Measurements from ENCODE around the gene MATN4.

The MATN4 gene

GRCh38 chr20:45290677-45291355 lies 17.3 kb downstream of the MATN4 start:
- peak; percentile 70 for DNase-seq (ENCODE audit: low spot score)

GRCh38 chr20:45289942-45290676 lies 18.0 kb downstream of the MATN4 start:
- no peak for DNase-seq (ENCODE audit: low spot score)

GRCh38 chr20:45288860-45289259 lies 19.2 kb downstream of the MATN4 start:
- DNase-seq (ENCODE audit: low spot score): no peak

GRCh38 chr20:45288376-45288775 lies 19.7 kb downstream of the MATN4 start:
- DNase-seq (ENCODE audit: low spot score): no peak

DNA sequence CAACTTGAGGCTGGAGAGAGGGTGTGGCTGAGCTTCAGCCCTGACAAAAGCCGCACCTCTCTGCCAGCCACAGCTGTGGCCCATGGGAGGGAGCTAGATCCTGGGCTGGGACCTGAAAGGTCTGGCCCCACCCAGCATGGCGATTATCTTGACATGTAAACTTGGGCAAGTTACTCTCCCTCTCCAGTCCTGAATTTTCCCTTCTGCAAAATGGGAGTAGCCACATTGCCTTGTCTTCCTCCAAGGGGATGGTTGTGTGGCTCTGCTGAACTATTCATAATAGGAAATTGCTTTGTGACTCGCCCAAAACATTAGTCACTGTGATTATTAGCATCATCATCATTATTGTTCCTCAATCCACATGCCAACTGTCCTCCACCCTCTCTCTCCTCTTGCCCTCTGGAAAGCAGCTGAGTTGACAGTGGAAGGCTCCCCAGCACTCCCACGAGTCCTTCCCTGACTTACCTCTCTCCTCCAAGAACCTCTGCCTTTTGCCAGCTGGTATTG lies 24.5 kb downstream of the MATN4 start:
- peak; percentile 17 for DNase-seq (ENCODE audit: low spot score)

DNA sequence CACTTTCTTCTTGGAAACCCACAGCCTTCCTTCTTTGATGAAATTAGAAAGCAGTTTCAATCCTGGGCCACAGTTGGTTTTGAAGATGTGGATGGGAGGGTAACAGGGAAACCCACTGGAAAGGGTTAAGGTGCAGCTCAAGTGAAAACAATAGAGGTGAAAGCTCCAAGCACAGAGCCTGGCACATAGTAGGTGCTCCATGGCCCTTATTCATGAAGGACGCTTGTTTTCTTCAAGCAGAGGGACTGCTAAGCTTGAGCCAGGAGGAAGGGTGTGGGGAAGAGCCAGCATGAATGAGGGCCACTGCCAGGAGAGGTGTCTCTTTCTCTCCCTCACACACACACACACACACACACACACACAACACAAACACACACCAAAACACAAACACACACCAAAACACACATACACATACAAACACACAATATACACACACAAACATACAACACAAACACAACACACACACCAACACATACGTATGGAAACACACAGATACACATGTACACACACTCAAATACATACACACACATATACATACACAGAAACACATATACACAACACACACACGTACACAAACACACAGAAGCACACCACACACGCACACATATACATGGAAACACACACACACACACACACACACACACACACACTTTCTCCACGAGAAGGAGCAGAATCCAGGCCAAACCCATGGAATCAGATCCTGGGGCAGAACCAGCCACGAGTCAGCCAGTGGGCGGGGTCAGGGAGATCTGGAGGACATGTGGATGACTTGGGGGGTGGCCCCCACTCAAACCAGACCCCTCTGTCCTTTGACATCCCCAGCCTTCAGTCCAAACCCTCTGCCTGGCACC lies 25.2 kb downstream of the MATN4 start:
- DNase-seq (ENCODE audit: low spot score): no peak

DNA sequence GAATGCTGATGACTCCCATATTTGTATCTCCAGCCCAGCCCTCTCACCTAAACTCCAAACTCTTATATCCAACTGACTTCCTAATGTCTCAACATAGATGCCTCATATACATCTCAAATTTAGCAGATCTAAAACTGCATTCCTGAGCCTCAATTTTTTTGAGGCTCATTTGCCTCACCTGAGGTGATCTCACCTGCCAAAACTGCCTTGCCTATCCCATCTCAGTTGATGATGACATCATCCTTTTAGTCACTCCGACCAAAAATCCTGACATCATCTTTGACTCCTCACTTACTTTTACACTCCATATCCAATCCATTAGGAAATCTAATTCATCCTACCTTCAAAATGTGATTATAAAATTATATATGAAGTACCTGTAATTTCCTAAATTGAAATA lies 28.1 kb downstream of the MATN4 start:
- DNase-seq (ENCODE audit: low spot score): no peak

DNA sequence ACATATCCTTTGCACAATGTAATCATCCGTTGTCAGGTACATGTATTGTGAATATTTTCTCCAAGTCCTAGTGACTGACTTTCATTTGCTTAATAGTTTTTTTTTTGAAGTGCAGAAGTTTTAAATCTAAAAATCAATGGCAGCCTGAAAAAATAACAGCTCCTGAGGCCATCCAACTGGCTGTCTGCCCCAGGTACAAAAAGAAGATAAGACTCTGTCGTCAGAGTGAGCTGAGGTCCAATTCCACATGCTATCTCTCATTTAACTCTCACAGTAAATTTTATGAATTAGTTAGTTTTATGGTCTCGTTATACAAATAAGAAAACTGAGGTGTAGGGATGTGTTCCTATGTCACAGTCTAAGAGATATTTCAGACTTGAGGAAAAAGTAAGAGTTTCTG lies 32.8 kb downstream of the MATN4 start:
- DNase-seq (ENCODE audit: low spot score): no peak

DNA sequence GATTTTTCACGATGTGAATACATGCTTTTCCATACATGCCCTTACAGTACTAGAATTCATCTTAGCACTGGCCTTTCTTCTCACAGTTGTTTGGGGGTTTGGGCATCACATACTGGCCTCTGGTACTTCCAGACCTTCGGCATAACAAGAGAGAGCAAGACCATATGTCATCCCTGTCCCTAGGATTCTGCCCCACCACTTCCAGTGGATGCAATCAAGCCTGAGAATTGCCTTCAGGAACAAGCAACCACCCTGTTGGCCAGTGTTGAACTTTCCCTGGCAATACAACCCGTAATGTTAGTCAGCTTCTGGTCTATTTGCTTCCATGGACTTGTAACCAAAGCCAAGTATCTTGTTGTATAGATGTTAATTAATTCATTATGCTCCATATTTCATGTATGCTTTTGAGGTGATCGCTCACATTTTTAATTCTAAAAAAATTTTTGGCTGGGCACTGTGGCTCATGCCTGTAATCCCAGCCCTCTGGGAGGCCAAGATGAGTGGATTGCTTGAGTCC lies 38.3 kb downstream of the MATN4 start:
- no peak for DNase-seq (ENCODE audit: low spot score)

GRCh38 chr20:45269056-45269455 lies 39.0 kb downstream of the MATN4 start:
- DNase-seq (ENCODE audit: low spot score): no peak

GRCh38 chr20:45268531-45268930 lies 39.6 kb downstream of the MATN4 start:
- DNase-seq (ENCODE audit: low spot score): no peak

- no peak for DNase-seq (ENCODE audit: low spot score)
Observed at GRCh38 chr20:45266977-45267376, 41.1 kb downstream of the MATN4 start.

DNA sequence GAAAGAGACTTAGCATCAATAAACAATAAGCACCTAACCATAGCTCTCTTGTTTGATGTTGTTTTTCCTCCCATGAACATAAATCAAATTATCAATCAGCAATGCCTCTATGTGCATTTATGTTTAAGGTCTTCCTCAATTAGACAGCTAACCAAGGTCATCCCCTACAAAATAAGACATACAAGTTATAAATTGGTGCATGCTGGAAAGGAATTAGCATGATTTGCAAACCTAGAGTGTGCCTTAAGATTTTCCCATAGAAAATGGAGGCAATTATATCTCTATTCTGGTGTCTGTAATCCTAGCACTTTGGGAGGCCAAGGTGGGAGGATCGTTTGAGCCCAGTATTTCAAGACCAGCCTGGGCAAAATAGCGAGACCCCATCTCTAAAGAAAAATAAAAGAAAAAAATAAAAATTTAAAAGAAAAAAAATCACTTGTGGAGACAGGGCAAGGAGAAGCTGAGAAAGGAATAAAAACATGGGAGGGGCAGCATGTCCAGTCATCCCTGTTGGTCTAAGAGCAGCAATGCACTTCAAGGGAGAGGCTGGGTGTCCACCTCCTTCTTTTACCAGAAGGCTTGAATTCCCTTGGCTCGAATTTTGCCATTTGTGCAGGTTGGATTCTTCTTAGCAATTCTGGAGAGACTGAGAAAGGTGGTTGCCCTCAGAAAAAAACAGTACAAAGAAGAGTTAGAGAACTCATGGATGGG lies 44.4 kb downstream of the MATN4 start:
- DNase-seq (ENCODE audit: low spot score): no peak

GRCh38 chr20:45258664-45259063 lies 49.4 kb downstream of the MATN4 start:
- DNase-seq (ENCODE audit: low spot score): no peak

GRCh38 chr20:45258259-45258658 lies 49.8 kb downstream of the MATN4 start:
- no peak for DNase-seq (ENCODE audit: low spot score)

DNA sequence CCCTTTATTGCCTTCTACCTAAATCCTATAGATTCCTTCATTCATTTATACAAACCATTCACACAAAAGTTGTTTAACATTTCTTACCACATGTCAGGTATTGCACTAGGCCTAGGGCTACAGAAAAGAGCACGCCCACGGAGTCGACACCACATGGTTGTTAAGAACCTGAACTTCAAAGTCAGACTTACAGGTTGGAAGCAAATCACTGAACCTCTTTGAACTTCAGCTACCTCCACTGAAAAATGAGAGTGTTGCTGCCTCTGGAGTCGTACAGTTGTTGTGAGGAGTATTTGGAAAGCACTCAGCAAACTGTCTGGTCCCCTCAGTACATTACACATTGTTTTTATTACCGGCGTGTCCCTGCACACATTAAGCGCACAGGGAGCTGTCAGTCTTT lies 50.4 kb downstream of the MATN4 start:
- no peak for DNase-seq (ENCODE audit: low spot score)

GRCh38 chr20:45257161-45257560 lies 50.9 kb downstream of the MATN4 start:
- no peak for DNase-seq (ENCODE audit: low spot score)

- no peak for DNase-seq (ENCODE audit: low spot score)
Observed at GRCh38 chr20:45254383-45255262, 53.5 kb downstream of the MATN4 start, which contains the start of gene SLPI. Gene SLPI, minus strand, starts transcription at chr20:45254564. Its CDS starts 21 bp downstream, at chr20:45254543.

- DNase-seq (ENCODE audit: low spot score): no peak
Observed at GRCh38 chr20:45253261-45253660, 54.8 kb downstream of the MATN4 start.

DNA sequence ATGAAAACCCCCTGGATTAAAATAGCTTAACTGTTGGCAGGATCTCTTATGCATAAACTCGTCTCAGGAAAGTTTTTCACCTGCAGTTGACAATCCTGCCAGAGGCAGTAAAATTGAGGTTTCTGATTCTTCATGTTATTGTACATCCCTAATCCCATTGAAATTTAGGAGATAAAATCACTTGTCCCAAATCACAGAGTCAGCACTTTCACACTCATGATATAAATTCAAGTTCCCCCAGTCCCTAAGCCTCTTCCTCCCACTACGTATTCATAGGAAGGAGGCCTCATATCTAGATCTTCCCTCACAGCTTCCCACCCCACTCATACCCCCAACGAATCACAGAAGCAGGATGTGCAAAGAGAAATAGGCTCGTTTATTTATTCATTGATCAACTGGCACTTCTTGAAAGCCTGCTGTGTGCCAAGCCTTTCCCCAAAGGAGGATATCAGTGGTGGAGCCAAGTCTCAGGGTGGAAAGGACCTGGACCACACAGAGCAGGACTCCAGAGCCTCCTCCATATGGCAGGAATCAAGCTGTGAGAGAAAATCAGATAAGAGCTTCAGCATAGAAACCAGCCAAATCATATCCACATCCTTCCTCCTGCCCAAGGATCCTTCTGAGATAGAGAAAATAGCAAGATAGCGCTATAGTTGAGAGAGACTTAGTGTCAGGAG lies 56.1 kb downstream of the MATN4 start:
- DNase-seq (ENCODE audit: low spot score): no peak
